NCI-H446 (cell line): Measurements from ENCODE around the gene DNAH1.

Experiments used
- DNase-seq, 2 experiments: peaks; one replicate each; lab custom pipeline; 2025; lab: John Stamatoyannopoulos, UW

The DNAH1 gene

GRCh38 chr3:52433996-52434479 is 117.9 kb downstream of the DNAH1 start:
- no peak for DNase-seq

DNA sequence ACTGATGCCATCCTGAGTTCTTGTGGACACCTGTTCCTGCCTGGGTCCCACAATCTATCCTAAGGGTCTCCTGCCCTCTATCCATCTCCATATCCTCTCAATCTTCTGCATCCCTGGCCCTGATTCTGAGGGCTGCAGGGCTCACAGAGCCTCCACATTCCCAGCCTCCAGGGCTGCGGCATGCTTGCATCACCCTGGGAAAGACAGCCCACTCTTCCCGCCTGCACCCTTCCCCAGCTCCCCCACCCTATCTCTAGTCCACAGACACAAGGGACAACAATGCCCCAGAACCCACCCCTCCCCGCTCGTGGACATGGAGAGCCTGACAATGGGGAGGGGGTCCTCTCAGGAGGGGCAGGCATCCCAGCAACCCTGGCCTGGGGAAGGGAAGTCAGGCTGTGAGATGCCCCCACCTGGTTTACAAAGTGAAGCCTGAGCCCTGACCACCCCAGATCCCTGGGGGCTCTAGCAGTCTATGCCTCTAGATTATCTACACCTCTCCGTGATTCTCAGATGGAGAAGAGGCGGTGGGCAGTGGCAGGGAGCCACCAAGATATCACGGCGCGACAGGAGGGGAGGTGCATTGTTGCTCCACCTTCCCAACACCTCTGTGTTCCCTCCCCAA is 118.5 kb downstream of the DNAH1 start:
- DNase-seq, result no peak

DNA sequence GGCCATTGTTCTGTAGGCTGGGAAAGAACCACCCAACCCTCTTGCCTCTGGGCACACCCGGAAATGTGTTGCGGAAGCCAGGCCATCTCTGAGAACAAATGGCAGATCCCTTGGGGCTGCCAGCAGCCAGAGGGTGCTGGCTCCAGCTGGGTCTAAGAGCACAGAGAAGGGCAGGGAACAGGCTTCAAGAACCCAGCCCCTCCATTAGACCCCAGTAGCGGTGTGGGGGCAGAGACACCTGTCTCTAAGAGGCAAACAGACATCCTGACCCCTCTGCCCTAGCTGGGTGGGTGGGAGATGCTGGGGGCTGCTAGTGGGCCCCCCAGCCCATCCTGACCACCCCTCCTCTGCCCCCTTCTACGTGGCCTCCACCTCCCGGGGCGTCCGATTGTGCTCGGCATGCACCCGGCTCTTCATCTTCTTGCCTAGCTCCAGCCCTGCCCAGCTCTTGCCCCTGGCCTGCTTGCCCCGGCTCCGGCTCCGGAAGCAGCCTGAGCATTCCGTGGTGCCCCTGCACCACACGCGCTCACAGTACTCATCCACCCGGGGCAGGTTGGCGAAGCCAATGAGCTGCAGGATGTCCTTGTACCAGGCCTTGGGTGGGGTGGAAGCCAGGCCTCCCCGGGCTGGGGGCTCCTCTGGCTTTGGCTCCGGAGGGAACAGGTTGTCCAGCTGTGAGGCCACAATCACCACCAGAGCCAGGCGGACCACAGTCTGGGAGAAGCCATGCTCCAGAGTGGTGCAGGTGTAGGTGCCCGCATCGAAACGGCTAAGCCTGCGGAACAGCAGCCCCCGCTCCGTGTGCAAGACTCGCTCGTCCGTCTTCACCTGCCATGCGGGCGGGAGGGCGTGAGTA is 119.4 kb downstream of the DNAH1 start:
- DNase-seq, result no peak

- DNase-seq, result no peak
Observed at GRCh38 chr3:52436500-52437149, 120.5 kb downstream of the DNAH1 start.

DNA sequence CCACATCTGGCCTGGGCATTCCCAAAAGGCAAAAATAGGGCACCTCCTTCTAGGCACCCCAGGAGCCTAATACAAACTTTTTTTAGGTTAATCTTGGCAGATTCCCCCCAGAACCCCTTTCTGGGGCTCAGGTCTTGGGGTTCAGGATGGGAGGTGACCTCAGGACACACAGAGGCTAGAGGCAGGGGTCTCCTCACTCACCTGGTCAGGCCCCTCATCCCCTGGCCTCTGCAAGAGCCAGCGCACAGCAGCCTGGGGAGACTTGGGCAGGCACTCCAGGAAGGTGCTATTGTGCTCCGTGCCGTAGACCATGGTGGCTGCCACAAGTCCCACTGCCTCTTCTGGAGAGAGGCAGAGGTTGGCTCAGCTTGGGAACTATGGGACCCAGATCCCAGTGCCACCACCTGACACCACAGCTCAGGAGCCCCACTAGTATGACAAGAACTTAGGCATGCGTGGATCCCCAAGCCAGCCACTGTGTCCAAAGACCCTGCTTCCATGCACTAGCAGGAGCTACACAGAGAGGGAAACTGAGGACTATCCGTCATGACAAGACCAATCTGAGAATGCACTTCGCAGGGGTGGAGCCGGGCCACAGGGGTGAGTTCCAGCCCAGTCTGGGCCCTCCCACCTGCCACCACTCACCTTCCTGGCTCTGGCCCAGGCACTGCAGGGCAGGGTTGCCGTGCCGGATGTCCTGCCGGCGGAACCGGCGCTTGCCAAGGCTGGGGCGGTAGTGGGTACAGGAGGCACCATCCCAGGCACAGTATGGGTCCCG is 121.4 kb downstream of the DNAH1 start:
- DNase-seq, result no peak

DNA sequence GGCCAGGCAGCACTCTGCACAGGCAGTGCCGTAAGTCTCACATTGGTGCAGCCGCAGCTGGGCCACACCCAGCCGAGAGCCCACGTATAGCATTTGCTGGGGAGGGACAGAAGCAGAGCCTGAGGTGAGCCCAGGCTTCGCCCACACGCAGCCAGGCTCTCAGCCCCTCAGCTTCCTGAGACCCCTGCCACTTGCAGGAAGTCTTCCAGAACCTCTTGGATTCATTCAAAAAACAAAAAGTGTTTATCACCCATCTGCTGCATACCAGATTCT is 121.9 kb downstream of the DNAH1 start:
- DNase-seq, result no peak

- DNase-seq, result no peak
Observed at GRCh38 chr3:52438579-52439425, 122.7 kb downstream of the DNAH1 start.

DNA sequence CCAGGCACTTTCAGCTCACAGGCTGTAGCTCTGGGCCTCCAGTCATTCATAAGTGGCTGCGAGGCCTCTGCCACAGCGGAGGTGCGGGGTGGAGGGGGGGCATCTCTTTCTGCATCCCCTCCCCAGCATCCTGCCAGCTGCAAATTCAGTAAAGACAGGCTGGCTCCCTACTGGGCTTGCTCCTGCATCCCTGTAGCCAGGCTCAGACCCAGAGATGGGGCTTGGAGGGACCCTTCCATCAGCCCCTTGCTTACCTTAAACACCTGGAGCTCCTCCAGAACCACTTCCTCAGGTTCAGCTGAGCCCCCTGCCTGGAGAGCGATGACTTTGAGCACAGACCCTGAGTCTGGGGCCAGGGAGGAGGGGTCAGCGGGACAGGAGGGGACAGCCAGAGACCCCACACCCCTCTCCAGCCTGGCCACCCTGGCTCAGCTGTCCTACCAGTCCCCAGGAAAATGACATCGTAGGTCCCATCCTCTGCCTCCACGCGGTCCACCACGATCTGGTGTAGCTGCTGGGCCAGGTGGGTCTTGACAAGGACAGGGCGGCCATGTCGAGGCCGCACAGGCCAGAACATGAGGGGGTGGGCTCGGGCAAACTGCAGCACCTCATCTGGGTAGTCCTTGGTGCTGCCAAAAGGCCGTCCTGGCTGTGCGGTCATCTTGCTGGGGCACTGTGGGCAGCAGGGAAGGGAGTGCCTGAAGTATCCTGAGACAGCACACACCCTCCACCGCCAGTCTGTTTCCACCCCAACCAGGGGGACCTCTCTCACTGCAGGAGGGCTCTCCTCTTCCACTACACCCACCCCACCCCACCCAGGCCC is 123.5 kb downstream of the DNAH1 start:
- no peak for DNase-seq

GRCh38 chr3:52440249-52440551 is 124.1 kb downstream of the DNAH1 start:
- DNase-seq, result no peak

GRCh38 chr3:52440671-52441070 is 124.6 kb downstream of the DNAH1 start:
- no peak for DNase-seq

DNA sequence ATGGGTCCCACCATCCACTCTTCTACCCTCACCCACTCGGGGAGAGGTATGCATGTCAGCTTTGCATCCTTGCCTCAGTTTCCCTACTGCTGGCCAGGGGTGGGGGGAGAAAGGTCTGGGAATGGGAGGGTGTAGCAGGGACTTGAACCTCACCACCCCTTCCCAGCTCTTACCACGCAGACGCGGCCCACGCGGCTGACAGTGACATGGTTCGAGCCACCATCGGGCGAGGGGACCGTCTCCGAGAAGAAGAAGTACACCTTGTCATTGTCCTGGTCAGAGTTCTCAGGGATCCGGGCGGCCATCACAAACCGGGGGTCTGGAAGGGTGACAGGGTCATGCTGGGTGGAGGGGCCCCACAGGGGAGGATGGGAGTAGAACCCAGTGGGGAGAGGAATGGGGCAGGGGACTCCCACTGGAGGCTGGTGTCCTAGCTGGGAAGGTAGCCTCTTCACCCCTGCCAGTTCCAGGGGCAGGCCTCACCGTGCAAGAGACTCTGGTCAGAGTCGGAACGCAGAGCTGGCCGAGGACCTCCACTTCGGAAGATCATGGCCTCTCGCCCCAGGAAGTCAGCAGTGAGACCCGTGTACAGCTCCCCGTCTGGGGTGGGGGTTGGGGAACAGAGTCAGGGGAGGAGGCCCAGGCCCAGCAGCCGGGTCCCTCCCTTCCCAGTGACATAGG is 125.1 kb downstream of the DNAH1 start:
- DNase-seq, result no peak

DNA sequence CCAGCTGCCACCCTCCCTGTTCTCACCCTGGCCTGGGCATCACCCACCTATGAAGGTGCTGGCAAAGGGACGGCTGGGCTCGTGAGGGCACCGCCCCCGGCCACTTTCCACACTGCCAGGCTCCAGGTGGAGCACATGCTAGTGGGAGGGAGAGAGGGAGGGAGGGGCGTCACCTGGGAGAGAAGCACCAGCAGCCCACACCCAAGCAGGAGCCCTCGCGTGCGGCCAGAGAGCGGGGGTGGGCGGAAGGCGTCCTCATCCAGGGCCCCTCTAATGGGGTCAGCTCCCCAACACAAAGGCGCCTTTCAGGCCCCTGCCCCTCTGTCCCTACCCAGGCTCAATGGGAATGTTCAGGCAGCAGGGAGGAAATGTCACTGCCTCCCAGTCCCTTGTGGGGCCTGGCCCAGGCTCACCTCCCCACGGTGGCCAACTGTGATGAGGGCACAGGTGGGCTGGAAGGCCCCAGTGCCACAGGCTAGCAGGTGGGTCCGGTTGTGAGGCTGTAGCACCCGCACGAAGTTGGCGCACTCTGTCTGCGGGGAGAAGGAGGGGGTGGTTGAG is 125.7 kb downstream of the DNAH1 start:
- no peak for DNase-seq

DNA sequence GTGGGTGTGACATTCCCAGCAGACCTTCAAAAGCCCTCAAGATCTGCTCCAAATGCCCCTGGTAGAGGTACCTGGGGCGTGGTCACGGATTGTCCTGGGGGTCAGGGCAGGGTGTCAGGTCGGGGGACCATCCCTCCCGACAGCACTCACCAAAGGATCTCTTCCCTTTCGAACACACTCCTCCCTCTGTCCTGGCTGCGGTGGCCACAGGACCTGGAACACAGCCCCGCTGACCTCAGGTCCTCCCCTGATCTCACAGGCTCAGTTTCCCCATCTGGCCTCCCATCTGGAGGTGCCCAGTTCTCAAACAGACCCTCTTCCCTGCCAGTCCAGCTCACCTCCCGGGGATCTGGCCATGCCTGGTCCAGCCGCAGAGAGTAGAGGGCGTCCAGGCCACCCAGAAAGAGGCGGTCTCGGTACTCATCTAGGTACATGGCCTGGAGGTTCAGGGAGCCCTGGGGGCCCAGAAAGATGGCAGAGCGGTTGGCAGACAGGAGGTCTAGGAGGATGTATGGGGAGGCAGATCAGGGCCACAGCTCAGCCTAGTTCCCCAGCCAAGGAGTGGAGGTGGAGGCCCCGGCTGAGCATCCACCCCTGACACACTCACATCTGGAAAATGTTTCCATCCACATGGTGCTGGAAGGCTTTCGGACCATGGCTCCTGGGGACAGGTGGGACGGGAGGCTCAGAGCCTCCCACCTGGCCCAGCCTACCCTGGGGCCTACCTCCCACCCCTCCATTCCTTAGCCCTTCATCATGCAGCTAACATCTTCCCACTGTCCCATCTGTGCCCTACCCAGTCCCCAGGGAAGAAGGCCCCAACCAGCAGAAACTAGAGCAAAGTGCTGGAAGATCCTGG is 126.5 kb downstream of the DNAH1 start:
- DNase-seq, result no peak

GRCh38 chr3:52443268-52443610 is 127.1 kb downstream of the DNAH1 start:
- DNase-seq, result no peak

- no peak for DNase-seq
Observed at GRCh38 chr3:52443791-52444687, 127.9 kb downstream of the DNAH1 start.

- no peak for DNase-seq
Observed at GRCh38 chr3:52444860-52445793, 129.0 kb downstream of the DNAH1 start, which contains the start of gene SEMA3G. TSS of gene SEMA3G (minus strand) at chr3:52445103. CDS start at chr3:52445027, 76 bp downstream.

DNA sequence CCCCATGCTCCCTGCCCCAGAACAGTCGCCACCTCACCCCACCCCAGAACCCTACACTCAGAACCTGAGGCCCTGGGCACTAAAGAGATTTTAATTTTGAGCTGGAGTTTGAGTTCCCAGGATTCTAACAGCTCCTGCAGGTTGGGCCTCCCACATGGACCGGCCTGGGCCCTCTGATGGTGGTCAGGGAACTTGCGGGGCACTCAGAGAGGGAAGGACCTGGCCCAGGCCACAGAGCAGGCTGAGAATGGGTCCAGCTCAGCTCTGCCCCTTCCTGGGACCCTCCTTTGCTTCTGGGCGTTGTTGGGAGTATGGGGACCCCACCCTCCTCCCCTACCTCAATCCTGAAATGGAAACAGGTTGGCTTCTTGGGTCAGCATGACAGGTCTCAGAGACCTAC is 129.9 kb downstream of the DNAH1 start:
- DNase-seq, result no peak
